ENCODE results near the gene CYFIP2. TPM values are rescaled to one million over a fixed set of nuclear protein-coding genes. Genes with fewer than 3 reads are reported as not detected.

The CYFIP2 gene
- total RNA-seq, 1 donor from 2014 or later: 42.9 TPM

DNA sequence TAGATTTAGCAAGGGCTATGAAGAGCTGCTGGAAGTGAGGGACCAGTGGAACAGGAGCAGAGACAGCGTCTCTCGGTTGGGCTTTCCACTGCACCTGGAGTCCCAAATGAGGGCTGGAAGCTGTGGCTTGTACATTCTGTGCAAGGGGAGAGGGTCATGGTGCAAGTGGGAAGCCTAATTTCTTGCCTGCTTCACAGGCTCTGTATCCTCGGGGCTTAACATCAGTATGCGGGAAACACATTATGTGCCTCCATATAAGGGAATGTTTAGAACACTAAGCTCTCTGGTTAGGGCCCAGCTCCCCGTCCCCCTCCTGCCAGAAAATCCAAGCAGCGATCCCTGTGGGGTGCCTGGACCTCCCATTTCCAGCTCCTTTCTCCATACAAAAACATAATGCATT, 105.0 kb downstream of the CYFIP2 start:
- Mint-ChIP-seq H3K27ac (ENCODE audit: unreplicated experiment) (no peak overlapping the region), H3K9me3 (ENCODE audit: unreplicated experiment) (no peaks in the 10 kb centered on the region), H3K36me3 (ENCODE audit: low read depth, unreplicated experiment) (peaks cover 1% of the 10 kb centered on the region), H3K4me1 (ENCODE audit: unreplicated experiment) (no peaks in the 10 kb centered on the region), H3K4me3 (ENCODE audit: unreplicated experiment) (no peak overlapping the region), H3K27me3 (ENCODE audit: unreplicated experiment) (no peaks in the 10 kb centered on the region)
- TF ChIP-seq, protein P1, sequence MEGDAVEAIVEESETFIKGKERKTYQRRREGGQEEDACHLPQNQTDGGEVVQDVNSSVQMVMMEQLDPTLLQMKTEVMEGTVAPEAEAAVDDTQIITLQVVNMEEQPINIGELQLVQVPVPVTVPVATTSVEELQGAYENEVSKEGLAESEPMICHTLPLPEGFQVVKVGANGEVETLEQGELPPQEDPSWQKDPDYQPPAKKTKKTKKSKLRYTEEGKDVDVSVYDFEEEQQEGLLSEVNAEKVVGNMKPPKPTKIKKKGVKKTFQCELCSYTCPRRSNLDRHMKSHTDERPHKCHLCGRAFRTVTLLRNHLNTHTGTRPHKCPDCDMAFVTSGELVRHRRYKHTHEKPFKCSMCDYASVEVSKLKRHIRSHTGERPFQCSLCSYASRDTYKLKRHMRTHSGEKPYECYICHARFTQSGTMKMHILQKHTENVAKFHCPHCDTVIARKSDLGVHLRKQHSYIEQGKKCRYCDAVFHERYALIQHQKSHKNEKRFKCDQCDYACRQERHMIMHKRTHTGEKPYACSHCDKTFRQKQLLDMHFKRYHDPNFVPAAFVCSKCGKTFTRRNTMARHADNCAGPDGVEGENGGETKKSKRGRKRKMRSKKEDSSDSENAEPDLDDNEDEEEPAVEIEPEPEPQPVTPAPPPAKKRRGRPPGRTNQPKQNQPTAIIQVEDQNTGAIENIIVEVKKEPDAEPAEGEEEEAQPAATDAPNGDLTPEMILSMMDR (IDR thresholded peaks at IDR 0.05; ENCODE audit: unreplicated experiment): no peak
- DNase-seq (ENCODE audit: low spot score): no peak

DNA sequence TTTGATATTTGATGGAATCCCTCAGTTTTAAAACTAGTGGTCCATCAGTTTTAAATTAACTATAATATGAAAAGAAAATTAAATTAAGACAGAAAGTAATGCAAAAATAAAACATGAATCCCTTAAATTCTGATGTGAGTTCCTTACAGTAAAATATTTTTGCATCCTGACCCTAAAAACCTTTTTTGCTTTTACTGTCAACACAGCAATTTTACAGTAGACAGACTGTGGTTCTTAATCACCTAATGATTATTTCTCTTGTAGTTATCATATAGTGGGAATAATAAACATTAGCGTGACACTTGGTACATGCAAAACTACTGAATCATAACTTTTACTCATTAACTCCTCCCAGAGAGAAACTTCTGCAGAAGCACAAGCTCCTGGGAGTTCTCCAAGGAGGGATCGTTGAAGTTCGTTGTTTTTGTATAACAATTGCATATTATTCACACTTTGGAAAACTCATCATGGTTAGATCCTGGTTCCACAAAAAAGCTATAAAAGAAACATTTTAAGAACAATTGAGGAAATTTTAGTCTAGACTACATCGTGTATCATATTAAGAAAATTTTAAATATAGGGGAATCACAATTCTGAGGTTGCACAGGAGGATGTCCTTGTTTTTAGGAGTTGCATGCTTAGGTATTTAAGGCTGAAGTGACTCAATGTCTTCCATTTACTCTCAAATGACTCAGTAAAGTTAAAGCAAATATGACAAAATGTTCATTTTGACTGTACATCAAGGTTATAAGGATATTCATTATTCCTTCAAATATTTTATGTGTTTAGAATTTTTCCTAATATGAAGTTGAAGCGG, 105.9 kb downstream of the CYFIP2 start:
- no peak overlapping the region for H3K4me3 Mint-ChIP-seq (ENCODE audit: unreplicated experiment)
- TF ChIP-seq, protein P1 (IDR thresholded peaks at IDR 0.05; ENCODE audit: unreplicated experiment): no peak
- no peaks in the 10 kb centered on the region for H3K9me3 Mint-ChIP-seq (ENCODE audit: unreplicated experiment)
- no peak overlapping the region for H3K27ac Mint-ChIP-seq (ENCODE audit: unreplicated experiment)
- no peaks in the 10 kb centered on the region for H3K27me3 Mint-ChIP-seq (ENCODE audit: unreplicated experiment)
- no peaks in the 10 kb centered on the region for H3K4me1 Mint-ChIP-seq (ENCODE audit: unreplicated experiment)
- no peak for DNase-seq (ENCODE audit: low spot score)
- H3K36me3 Mint-ChIP-seq (ENCODE audit: low read depth, unreplicated experiment): peaks cover 6% of the 10 kb centered on the region

DNA sequence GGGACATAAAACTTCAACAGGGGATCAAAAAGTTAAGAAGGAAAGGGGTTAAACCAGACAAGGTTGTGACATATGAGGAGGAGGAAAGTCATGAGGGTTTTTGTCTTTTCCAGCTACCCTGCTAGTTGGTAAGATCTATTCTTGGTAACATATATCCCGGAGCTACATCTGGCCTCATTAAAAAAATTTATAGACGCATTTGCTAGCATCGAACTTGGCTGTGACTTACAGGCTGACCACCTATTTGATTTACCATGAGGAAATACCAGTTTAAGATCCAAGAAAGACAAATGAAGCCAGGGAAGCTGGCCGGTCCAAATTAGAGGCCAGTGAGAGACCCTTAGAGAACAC, 106.5 kb downstream of the CYFIP2 start:
- H3K36me3 Mint-ChIP-seq (ENCODE audit: low read depth, unreplicated experiment): peaks cover 12% of the 10 kb centered on the region
- TF ChIP-seq, protein P1 (IDR thresholded peaks at IDR 0.05; ENCODE audit: unreplicated experiment): no peak

DNA sequence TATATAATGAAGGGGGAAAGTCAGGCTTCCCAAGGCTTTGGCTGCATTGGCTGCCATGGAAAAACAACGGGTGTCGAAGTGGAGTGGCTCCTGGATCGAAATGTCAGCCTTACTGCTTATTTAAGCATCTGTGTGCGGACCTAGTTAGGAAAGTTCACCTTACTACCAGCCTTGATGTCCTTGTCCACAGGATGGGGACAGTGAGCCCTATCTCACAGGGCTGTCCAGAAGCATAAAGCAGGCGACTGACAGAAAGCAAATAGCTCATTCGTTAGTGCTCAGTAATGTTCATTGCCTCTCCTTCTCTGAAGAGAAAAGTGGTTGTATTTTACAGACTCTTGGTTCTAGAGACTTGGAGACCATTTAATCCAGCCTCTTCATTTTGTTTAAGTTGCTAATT, 112.6 kb downstream of the CYFIP2 start:
- H3K4me1 Mint-ChIP-seq (ENCODE audit: unreplicated experiment): no peaks in the 10 kb centered on the region
- DNase-seq (ENCODE audit: low spot score): no peak
- peaks cover 18% of the 10 kb centered on the region for H3K36me3 Mint-ChIP-seq (ENCODE audit: low read depth, unreplicated experiment)
- no peak overlapping the region for H3K4me3 Mint-ChIP-seq (ENCODE audit: unreplicated experiment)
- TF ChIP-seq, protein P1 (IDR thresholded peaks at IDR 0.05; ENCODE audit: unreplicated experiment): no peak
- H3K9me3 Mint-ChIP-seq (ENCODE audit: unreplicated experiment): no peaks in the 10 kb centered on the region
- H3K27me3 Mint-ChIP-seq (ENCODE audit: unreplicated experiment): no peaks in the 10 kb centered on the region
- no peak overlapping the region for H3K27ac Mint-ChIP-seq (ENCODE audit: unreplicated experiment)

More for the DNA sequence above, 106.5 kb downstream of the CYFIP2 start:
- Mint-ChIP-seq H3K4me1 (ENCODE audit: unreplicated experiment) (no peaks in the 10 kb centered on the region), H3K27ac (ENCODE audit: unreplicated experiment) (no peak overlapping the region), H3K9me3 (ENCODE audit: unreplicated experiment) (no peaks in the 10 kb centered on the region), H3K4me3 (ENCODE audit: unreplicated experiment) (no peak overlapping the region), H3K27me3 (ENCODE audit: unreplicated experiment) (no peaks in the 10 kb centered on the region)
- DNase-seq (ENCODE audit: low spot score): no peak

DNA sequence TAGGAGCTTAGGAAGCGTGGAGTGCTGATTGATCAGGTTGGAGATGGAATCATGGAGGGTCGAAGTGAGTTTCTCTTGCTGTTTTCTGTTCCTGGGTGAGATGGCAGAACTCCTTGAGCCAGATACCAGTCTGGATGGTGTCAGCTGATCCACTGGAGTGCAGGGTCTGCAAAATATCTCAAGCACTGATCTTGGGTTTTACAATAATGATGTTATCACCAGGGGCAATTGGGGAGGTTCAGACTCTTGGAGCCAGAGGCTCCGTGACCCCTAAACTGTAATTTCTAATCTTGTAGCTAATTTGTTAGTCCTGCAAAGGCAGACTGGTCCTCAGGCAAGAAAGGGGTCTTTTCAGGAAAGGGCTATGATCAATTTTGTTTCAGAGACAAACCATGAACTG, 114.1 kb downstream of the CYFIP2 start:
- Mint-ChIP-seq H3K27ac (ENCODE audit: unreplicated experiment) (no peak overlapping the region), H3K36me3 (ENCODE audit: low read depth, unreplicated experiment) (peaks cover 22% of the 10 kb centered on the region), H3K27me3 (ENCODE audit: unreplicated experiment) (peaks cover 2% of the 10 kb centered on the region), H3K9me3 (ENCODE audit: unreplicated experiment) (no peaks in the 10 kb centered on the region), H3K4me1 (ENCODE audit: unreplicated experiment) (peaks cover 7% of the 10 kb centered on the region), H3K4me3 (ENCODE audit: unreplicated experiment) (no peak overlapping the region)
- TF ChIP-seq, protein P1 (IDR thresholded peaks at IDR 0.05; ENCODE audit: unreplicated experiment): no peak
- no peak for DNase-seq (ENCODE audit: low spot score)
